Left ventricle myocardium inferior (tissue), 1 donor: ENCODE data around the gene NAT14. TPM values are rescaled to one million over a fixed set of nuclear protein-coding genes. Genes with fewer than 3 reads are reported as not detected.
A peak's percentile ranks its signal among the peaks of the same experiment; 100 is the strongest.

Source experiments
- DNase-seq: peaks from one replicate; pipeline ENCODE4 v3.0.0-alpha.2; 2020
- H3K27ac ChIP-seq: fragments of 200-600 bp; replicated peaks from 2 replicates; pipeline ENCODE4 v1.8.0; 2021
- H3K27me3 ChIP-seq: fragments of 200-600 bp; 2 replicates; pipeline ENCODE4 v1.8.0; 2021; ENCODE audit warnings: low read depth
- H3K36me3 ChIP-seq: fragments of 200-600 bp; 2 replicates; pipeline ENCODE4 v1.8.0; 2021
- H3K4me1 ChIP-seq: fragments of 200-600 bp; 2 replicates; pipeline ENCODE4 v1.8.0; 2021
- H3K4me3 ChIP-seq: fragments of 200-600 bp; 2 replicates; pipeline ENCODE4 v1.8.0; 2021; ENCODE audit warnings: mild to moderate bottlenecking, moderate library complexity
- H3K9me3 ChIP-seq: fragments of 200-600 bp; replicated peaks from 2 replicates; pipeline ENCODE4 v1.8.0; 2021
- intact Hi-C: fragments of 100-400 bp; cut with micrococcal nuclease; formaldehyde crosslinking; loops from one replicate; pipeline ENCODE4 v1.11.0; 2022
- total RNA-seq: library from RNA; stranded (reverse); fragmentation: NEBNext Ultra II Directional; extraction: Animal tissue kit (Norgen Biotek cat#: 25700); gene quantifications from one replicate; pipeline ENCODE4 v1.2.1, GENCODE V29; 2021
- TF ChIP-seq, protein P1 (sequence below): fragments of 200-600 bp; IDR thresholded peaks from 2 replicates; pipeline ENCODE4 v1.8.0; 2021; ENCODE audit warnings: antibody characterized with exemption, mild to moderate bottlenecking, borderline replicate concordance
- donor health status: DM: no; HTN: yes; CAD: no; lungs with severe emphysema.

The NAT14 gene
- total RNA-seq, 1 donor from 2014 or later: 5.2 TPM

DNA sequence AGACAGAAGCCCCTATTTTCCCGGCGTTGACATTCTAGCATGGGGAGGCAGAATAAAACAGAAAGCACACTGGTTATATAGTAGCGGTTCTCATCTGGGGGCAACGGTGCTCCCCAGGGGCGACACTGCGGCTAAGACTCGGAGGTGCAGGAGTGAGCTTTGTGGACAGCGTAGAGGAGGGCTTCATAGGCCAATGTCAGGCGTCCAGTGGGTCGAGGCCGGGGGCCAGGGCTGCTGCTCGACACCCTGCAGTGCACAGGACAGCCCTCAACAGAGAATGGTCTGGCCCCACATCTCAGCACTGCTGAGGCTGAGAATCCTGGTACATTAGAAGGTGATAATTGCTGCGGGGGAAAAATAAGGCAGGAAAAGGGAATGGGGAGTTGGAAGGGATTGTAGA is 7.1 kb upstream of the NAT14 start:
- no peak overlapping the region for H3K27ac ChIP-seq
- H3K4me3 ChIP-seq: peak overlapping the region; percentile 73
- TF ChIP-seq, protein P1, sequence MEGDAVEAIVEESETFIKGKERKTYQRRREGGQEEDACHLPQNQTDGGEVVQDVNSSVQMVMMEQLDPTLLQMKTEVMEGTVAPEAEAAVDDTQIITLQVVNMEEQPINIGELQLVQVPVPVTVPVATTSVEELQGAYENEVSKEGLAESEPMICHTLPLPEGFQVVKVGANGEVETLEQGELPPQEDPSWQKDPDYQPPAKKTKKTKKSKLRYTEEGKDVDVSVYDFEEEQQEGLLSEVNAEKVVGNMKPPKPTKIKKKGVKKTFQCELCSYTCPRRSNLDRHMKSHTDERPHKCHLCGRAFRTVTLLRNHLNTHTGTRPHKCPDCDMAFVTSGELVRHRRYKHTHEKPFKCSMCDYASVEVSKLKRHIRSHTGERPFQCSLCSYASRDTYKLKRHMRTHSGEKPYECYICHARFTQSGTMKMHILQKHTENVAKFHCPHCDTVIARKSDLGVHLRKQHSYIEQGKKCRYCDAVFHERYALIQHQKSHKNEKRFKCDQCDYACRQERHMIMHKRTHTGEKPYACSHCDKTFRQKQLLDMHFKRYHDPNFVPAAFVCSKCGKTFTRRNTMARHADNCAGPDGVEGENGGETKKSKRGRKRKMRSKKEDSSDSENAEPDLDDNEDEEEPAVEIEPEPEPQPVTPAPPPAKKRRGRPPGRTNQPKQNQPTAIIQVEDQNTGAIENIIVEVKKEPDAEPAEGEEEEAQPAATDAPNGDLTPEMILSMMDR: no peak
- no peaks in the 10 kb centered on the region for H3K27me3 ChIP-seq
- H3K4me1 ChIP-seq: peaks cover 34% of the 10 kb centered on the region
- H3K9me3 ChIP-seq: no peaks in the 10 kb centered on the region
- intact Hi-C loops: no loop called here
- DNase-seq: no peak
- H3K36me3 ChIP-seq: peaks cover 14% of the 10 kb centered on the region

DNA sequence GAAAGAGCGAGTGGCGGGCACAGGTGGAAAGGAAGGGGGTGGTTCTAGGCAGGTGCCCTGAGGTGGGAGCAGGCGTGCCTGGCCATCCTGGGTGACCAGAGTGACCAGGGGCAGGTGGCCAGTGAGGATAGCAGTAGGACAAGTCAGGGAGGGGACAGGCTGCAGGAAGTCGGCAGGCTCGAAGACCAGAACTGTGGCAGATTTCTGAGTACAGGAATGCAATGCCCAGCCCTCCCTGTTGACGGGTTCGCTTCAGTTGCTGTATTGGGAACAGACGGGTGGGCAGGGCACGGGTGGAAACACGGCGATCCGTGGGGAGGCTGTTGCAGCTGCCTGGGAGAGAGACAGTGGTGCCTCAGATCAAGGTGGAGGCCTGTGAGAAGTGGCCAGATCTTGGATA is 6.6 kb upstream of the NAT14 start:
- H3K27ac ChIP-seq: no peak overlapping the region
- H3K9me3 ChIP-seq: no peaks in the 10 kb centered on the region
- intact Hi-C loops: no loop called here
- H3K27me3 ChIP-seq: no peaks in the 10 kb centered on the region
- peaks cover 19% of the 10 kb centered on the region for H3K36me3 ChIP-seq
- TF ChIP-seq, protein P1: no peak
- no peak for DNase-seq
- H3K4me1 ChIP-seq: peaks cover 38% of the 10 kb centered on the region
- no peak overlapping the region for H3K4me3 ChIP-seq

DNA sequence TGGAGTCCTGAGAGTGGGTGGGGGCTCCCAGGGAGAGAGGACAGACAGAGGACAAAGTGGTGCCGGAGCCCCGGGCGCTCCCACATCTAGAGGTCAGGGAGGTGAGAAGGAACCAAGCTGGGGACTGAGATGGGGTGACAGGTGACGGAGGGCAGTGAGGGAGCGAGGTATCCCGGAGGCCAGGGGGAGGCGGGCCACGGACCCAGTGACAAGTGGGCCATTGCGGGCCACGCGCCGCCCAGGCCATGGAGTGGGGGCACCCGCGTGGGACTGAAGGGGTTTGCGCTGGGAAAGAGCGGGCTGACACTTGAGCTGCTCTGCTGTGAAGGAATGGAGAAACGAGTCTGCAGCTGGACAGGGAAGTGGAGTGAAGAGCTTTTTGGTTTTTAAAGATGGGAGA is 5.9 kb upstream of the NAT14 start:
- H3K4me1 ChIP-seq: peaks cover 45% of the 10 kb centered on the region
- TF ChIP-seq, protein P1: no peak
- no peak overlapping the region for H3K4me3 ChIP-seq
- H3K27ac ChIP-seq: no peak overlapping the region
- intact Hi-C loops: no loop called here
- DNase-seq: no peak
- H3K36me3 ChIP-seq: peaks cover 25% of the 10 kb centered on the region
- no peaks in the 10 kb centered on the region for H3K27me3 ChIP-seq
- no peaks in the 10 kb centered on the region for H3K9me3 ChIP-seq

DNA sequence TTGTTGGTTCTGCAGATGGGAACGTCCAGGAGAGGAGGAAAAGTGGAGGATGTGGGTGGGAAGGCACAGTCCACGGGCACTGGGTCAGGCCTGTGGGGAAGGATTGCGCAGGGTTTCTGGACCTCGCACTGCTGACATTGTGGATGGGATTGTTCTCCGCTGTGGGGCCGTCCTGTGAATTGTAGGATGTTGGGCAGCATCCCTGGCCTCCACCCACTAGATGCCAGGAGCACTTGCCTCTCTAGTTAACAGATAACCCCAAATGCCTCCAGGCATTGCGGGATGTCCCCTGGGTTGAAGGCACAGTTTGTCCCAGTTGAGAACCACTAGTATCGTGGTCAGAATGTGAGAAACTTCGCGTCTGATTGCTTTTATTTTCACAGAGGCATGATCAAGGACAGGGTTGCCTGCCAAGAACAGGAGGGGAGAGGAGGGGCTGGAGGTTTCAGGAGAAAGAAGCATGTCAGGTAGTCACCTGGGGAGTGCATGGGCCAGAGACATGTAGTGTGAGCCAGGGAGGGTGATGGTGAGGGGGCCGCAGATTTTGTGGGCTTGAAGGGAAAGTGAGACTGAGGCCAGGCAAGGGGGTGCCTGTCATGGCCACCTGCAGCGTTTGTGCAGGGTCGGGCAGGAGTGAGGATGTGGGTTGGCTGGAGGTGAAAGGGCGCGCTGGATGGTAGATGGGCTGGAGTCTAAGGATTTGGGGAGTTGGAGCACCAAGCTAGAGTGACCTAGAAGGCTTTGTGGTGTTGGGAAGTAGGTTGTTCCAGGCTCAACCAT is 5.3 kb upstream of the NAT14 start:
- H3K4me3 ChIP-seq: no peak overlapping the region
- peaks cover 25% of the 10 kb centered on the region for H3K36me3 ChIP-seq
- intact Hi-C loops: no loop called here
- DNase-seq: no peak
- H3K27ac ChIP-seq: no peak overlapping the region
- TF ChIP-seq, protein P1: no peak
- H3K9me3 ChIP-seq: no peaks in the 10 kb centered on the region
- H3K27me3 ChIP-seq: no peaks in the 10 kb centered on the region
- H3K4me1 ChIP-seq: peaks cover 51% of the 10 kb centered on the region

DNA sequence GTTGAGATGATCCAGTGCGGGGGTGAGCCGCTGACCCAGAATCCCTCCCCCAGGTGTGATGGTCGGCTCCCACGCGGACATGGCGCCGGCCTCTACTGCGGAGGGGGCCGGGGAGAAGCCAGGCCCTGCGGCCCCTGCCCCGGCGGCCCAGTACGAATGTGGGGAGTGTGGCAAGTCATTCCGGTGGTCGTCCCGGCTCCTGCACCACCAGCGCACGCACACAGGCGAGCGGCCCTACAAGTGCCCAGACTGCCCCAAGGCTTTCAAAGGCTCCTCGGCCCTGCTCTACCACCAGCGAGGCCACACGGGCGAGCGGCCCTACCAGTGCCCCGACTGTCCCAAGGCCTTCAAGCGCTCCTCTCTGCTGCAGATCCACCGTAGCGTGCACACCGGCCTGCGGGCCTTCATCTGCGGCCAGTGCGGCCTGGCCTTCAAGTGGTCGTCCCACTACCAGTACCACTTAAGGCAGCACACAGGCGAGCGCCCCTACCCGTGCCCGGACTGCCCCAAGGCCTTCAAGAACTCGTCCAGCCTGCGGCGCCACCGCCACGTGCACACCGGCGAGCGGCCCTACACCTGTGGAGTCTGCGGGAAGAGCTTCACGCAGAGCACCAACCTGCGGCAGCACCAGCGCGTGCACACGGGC is 3.7 kb upstream of the NAT14 start:
- peaks cover 61% of the 10 kb centered on the region for H3K4me1 ChIP-seq
- no peaks in the 10 kb centered on the region for H3K27me3 ChIP-seq
- no peak for DNase-seq
- H3K36me3 ChIP-seq: peaks cover 25% of the 10 kb centered on the region
- H3K9me3 ChIP-seq: no peaks in the 10 kb centered on the region
- no peak overlapping the region for H3K27ac ChIP-seq
- TF ChIP-seq, protein P1: no peak
- intact Hi-C loops: no loop called here
- no peak overlapping the region for H3K4me3 ChIP-seq
